Pulmonary artery endothelial cell (primary cell): Measurements from ENCODE around the gene HOXA11. TPM values are rescaled to one million over a fixed set of nuclear protein-coding genes. Genes with fewer than 3 reads are reported as not detected.

Experiments
- DNase-seq: peaks from one replicate; pipeline ENCODE4 v3.0.0-alpha.2; 2011; ENCODE audit warnings: low read depth, low spot score
- total RNA-seq: library from RNA; depleted of rRNA; stranded (reverse); fragments of >200 nt; gene quantifications from 2 replicates; pipeline ENCODE4 v1.2.3, GENCODE V29; 2014

HOXA11 gene
- total RNA-seq, 1 donor from 2014 or later = not detected

GRCh38 chr7:27137640-27138315 is 47.3 kb downstream of the HOXA11 start:
- DNase-seq = no peak

- no peak for DNase-seq
Measured at GRCh38 chr7:27134392-27134791, 50.6 kb downstream of the HOXA11 start.

DNA sequence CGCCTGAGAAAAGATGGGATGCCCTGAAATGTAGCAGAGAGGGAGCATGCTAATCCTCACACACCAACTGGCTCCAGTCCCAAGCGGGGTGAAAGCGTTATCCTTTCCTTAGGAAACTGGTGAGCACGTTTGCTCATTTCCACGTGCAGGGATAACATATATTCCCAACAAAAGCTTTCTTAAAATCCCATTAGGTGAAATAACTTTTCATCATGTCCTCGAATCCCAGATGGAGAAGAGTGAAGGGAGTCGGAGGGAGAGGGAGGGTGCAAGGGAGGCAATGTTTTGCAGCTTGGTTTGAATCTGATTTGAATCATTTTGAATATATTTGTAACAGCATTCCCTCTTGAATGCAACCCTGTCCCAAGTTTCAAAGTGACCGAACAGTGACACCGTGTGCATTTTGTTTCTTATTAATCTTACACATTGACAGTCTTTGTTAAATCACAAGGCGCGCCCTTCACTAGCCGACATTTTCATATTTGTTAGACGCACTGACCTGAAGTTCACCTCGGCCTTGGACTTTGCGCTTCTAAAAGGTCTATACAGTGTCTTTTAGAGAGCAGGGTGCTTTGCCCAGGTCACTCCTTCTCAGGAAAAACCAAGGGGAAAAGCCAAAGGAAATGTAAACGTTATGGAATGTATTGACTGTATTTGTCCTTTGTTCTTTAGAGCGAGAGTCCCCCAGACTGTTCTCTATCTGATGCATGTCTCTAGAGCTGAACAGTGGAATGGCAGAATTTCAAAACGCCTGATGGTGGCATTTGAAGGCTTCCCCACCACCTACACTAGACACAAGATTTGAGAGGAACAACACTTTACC is 51.4 kb downstream of the HOXA11 start:
- DNase-seq = no peak

- no peak for DNase-seq
Measured at GRCh38 chr7:27132978-27133377, 52.1 kb downstream of the HOXA11 start.

- DNase-seq = no peak
Measured at GRCh38 chr7:27132214-27132613, 52.8 kb downstream of the HOXA11 start.

- no peak for DNase-seq
Measured at GRCh38 chr7:27131390-27131819, 53.6 kb downstream of the HOXA11 start.

Other genes with a start within 250 kb of the HOXA11 start
- 0.33 and 1.0 TPM in 2 replicates for gene HOXA1, start 89.2 kb downstream of the HOXA11 start, total RNA-seq
- 0.59 and 1.0 TPM in 2 replicates for gene HOXA2, start 82.5 kb downstream of the HOXA11 start, total RNA-seq
- 0.26 and 0.74 TPM in 2 replicates for gene HOXA4, start 54.5 kb downstream of the HOXA11 start, total RNA-seq
- gene HOXA5, start 41.6 kb downstream of the HOXA11 start, total RNA-seq = 5.9 and 13.1 TPM in 2 replicates
- 0.07 and 0.42 TPM in 2 replicates for gene HOXA6, start 37.5 kb downstream of the HOXA11 start, total RNA-seq
- gene HOXA3, start 32.6 kb downstream of the HOXA11 start, total RNA-seq = 0.53 and 0.66 TPM in 2 replicates
- 0.04 and 0.13 TPM in 2 replicates for gene HOXA7, start 28.6 kb downstream of the HOXA11 start, total RNA-seq
- gene HOXA9, start 19.7 kb downstream of the HOXA11 start, total RNA-seq = 0.13 and 0.18 TPM in 2 replicates
- 0.07 and 0.14 TPM in 2 replicates for gene HOXA10, start 10.9 kb downstream of the HOXA11 start, total RNA-seq
- not detected in 2 replicates for gene HOXA13, start 14.9 kb upstream of the HOXA11 start, total RNA-seq
- gene EVX1, start 57.6 kb upstream of the HOXA11 start, total RNA-seq = not detected in 2 replicates